Umbilical cord (tissue), 2 donors: ENCODE results near the gene PIGA. TPM values are rescaled to one million over a fixed set of nuclear protein-coding genes. Genes with fewer than 3 reads are reported as not detected.
"Not testable (repeated sequence)": the region's sequence is repeated elsewhere in the genome, so short reads cannot be mapped to it uniquely, and the experiment has no call there.

Experiments used
- DNase-seq: peaks from one replicate; pipeline ENCODE4 v3.0.0-alpha.2; 2015; ENCODE audit warnings: low spot score
- total RNA-seq: library from RNA; depleted of rRNA; stranded (reverse); fragments of >200 nt; gene quantifications from one replicate; pipeline ENCODE4 v1.2.3, GENCODE V29; 2014; ENCODE audit warnings: low replicate concordance; ENCODE audit not compliant: insufficient read depth

PIGA gene
- total RNA-seq, 1 donor from 2014 or later = 26.5 TPM

DNA sequence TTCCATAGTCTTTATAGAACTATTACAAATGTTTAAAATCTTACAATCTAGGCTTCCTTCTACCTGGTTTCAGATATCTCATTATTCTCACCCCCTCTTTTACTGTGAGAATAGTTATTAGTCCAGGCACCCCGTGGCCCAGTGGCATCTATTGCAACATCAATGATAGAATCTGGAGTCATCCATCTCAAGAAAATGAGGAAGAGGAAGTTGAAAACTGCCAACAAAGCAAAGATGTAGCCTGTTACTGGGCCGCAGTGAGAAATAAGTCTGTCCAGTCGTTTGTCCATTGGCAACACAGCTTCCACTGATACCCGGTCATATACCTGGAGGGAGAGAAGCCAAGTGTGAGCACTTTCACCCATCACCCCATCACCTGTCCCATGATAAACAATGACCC, 13.9 kb downstream of the PIGA start:
- peak; percentile 4 for DNase-seq

DNA sequence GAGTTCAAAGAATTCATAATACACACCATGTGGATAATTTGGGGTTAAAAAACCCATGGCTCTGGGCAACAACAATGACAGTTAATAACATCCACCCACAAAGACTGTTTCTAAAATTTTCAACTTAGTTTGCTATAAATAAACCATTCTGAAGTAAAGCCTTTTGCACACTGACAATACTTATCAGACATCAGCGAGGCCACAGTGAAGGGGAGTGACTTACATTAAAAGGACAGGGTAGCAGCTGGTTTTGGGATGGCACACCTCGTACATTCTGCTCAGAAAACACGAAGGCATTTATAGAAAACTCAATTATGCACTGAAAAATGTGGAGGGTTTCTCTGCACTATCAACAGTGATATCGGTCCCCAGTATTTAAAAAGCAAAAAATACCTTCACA, 15.0 kb downstream of the PIGA start:
- no peak for DNase-seq

DNA sequence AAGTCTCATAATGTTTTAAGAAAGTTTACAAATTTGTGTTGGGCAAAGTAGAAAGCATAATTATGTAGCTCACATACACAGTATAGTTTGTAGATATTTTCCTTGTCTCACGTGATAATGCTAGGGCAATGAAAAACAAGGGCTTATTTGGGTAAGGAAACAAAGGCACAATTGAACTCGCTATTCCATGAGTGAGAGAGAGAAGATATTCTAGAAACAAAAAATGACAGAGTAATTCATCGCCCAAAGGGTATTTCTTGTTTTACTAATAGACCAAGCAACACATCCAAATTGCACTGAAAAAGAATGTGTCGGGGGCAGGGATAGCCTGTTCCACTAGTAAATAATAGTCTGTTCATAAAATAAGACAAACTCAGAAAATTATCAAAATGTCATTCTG, 16.2 kb downstream of the PIGA start:
- DNase-seq = no peak

DNA sequence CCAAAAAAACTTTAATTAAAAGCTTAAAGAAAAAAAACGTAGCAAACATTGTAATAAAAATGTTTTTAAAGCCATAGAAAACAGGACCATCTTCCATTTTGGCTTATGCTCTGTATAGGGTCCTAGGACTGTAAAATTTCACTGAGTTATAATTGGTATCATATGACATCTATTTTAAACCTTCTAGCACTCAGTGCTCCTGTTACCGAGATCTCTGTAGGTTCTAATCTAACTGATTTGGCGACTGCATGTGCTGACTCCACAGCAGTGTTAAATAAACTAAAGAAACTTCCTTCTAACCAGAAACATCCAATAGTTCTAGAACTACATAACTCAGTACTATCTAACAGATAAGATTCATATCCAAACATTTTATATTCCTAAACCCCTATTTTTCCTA, 19.8 kb downstream of the PIGA start, which contains the start of gene ASB11:
Gene ASB11 (minus strand): TSS at position 132 of the 400 bp plus-strand sequence. CDS start 35 bp downstream, at position 97.
- no peak for DNase-seq

GRCh38 chrX:15314472-15314871, 20.9 kb downstream of the PIGA start:
- no peak for DNase-seq

GRCh38 chrX:15311119-15311518, 24.2 kb downstream of the PIGA start:
- DNase-seq = no peak

GRCh38 chrX:15310117-15310516, 25.2 kb downstream of the PIGA start:
- peak; percentile 51 for DNase-seq

- not testable (repeated sequence) for DNase-seq
These were observed 29.4 kb downstream of the PIGA start for GRCh38 chrX:15305899-15306298.

GRCh38 chrX:15301924-15302323, 33.4 kb downstream of the PIGA start:
- peak; percentile 7 for DNase-seq

GRCh38 chrX:15299941-15300851, 35.1 kb downstream of the PIGA start:
- DNase-seq = peak; percentile 40

DNA sequence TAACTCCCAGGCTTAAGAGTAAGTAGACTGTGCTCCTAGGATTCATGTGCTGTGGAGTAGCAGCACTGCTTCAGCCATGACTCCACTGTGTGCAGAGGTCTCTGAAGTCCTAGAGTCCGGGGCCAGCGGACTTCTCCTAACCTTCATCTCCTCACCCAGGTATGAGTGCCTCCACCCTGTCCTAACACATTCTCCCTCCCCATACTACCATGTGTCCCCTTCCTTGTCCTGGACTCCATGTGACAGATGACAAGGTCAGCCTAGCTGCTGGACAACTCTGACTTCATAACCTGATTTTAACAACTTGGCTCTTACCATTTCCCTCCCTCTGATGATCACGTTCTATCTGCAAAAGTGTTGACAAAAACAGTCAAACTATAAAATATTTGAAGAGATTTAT, 36.5 kb downstream of the PIGA start:
- DNase-seq = no peak

DNA sequence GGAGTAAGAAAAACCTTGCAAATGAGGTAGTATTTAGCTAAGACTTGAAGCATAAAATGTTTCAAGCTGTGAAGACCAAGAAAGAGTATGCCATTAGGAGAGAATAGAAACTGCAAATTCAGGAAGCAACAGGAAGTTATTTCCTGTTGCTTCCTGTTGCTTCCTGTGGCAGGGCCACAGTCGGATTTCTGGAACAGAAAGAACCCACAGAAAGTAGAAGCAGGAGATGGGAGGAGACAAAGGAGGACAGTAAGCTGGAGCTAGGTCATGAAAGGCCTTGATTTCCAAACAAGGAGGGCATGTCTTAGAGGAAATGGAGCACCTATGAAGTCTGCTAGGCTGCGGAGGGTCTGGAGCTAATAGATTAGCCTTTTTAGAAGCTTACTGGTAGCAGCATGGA, 37.1 kb downstream of the PIGA start:
- no peak for DNase-seq

DNA sequence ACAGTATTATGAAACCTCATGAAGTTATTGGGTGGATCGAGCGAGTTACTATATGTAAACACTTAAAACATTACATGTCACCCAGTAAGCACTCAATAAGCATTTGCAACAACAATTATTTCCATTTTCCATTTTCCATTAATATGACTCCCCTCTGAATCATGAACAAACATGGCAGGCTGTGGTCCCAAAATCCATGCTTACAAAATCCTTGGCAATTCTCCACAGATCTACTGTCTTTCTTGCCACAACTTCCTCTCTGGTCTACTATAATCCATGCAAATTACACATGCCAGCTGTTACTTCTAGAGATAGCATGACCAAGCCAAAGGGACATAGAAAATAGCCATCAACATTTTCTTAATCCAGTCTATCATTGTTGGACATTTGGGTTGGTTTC, 41.9 kb downstream of the PIGA start:
- no peak for DNase-seq

DNA sequence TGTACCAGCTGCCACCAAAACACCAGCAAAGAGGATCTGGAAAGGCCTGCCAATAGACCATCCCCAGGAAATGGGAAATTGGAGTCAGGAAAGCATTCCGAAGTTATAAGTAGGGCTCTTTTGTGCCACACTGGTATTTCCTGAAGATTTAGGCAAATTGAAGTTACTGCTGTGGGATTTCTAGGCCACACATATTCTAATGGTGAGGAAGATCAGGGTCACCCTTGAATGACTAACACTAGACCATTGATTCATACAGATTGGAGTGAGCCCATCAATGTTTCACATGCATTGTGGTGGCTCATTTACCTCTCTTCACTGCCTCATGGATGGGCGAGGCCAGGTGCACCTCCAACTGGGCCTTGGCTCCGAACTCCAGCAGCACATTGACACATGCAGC, 42.5 kb downstream of the PIGA start:
- DNase-seq = no peak

DNA sequence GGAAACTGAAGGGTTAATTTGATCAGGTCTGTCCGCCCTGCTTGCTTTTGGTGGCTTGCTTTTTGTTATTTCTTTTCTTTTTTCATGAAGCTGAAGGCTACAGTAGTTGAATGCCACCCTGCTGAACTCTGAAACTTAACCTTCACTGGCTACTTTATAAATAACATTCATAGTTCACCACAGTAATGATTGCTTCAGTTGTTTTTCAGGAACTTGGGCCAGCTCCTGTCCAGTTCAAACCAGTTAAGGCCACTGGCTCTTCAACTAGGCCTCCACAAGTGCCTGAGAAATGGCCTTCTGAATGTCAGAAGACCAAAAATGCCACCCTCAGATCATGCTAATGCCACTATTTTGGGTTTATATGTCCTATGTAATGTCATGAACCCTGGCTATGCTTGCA, 57.7 kb downstream of the PIGA start:
- DNase-seq = no peak

GRCh38 chrX:15274946-15275345, 60.4 kb downstream of the PIGA start:
- no peak for DNase-seq

GRCh38 chrX:15273275-15273674, 62.0 kb downstream of the PIGA start:
- DNase-seq = not testable (repeated sequence)

DNA sequence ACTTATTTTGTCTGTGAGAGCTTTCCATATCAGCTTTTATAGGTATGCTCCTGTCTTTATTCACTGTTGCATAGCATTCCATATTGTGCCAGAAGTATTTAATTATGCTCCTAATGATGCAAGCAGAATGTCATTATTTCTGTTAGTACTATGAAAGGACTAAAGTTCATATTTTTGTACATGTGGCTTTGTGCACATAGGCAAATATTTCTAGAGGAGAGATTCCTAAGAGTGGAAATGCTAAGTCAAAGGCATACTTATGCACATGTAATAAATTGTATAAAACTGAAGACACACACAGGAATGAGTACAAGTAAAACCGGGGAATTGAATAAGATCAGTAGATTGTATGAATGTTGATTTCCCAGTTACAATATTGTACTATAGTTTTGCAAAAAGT, 63.6 kb downstream of the PIGA start:
- DNase-seq = no peak

GRCh38 chrX:15269618-15270521, 65.5 kb downstream of the PIGA start, which contains the start of gene ASB9:
Gene ASB9 (minus strand): TSS chrX:15270083. CDS start chrX:15269874, 209 bp downstream.
- DNase-seq = peak; percentile 64
